Middle frontal gyrus (tissue), 1 donor: ENCODE measurements around the gene HPD.
"Not testable (repeated sequence)": the region's sequence is repeated elsewhere in the genome, so short reads cannot be mapped to it uniquely, and the experiment has no call there.

Experiments used
- DNase-seq: peaks from one replicate; pipeline ENCODE4 v3.0.0-alpha.2; 2015; ENCODE audit warnings: low spot score; ENCODE audit errors: extremely low spot score

The HPD gene

GRCh38 chr12:121799842-121800693 is 58.6 kb downstream of the HPD start:
- DNase-seq = no peak

- DNase-seq = no peak
Measured at GRCh38 chr12:121799156-121799841, 59.4 kb downstream of the HPD start.

- no peak for DNase-seq
Measured at GRCh38 chr12:121798787-121799155, 59.9 kb downstream of the HPD start.

GRCh38 chr12:121797937-121798786 is 60.5 kb downstream of the HPD start:
- no peak for DNase-seq

- DNase-seq = peak; percentile 44
Measured at GRCh38 chr12:121796855-121797751, 61.6 kb downstream of the HPD start.

GRCh38 chr12:121795034-121795968 is 63.4 kb downstream of the HPD start:
- DNase-seq = peak; percentile 65

GRCh38 chr12:121794534-121795033 is 64.1 kb downstream of the HPD start:
- DNase-seq = no peak

- DNase-seq = peak; percentile 84
Measured at GRCh38 chr12:121793838-121794533, 64.7 kb downstream of the HPD start.

GRCh38 chr12:121793440-121793837 is 65.2 kb downstream of the HPD start, which contains the start of gene RHOF:
Gene RHOF (minus strand): TSS chr12:121793688. CDS start chr12:121793633, 55 bp downstream.
- DNase-seq = no peak

GRCh38 chr12:121792607-121793439 is 65.8 kb downstream of the HPD start:
- DNase-seq = no peak

GRCh38 chr12:121791671-121792551 is 66.7 kb downstream of the HPD start:
- no peak for DNase-seq

GRCh38 chr12:121790785-121791184 is 67.9 kb downstream of the HPD start:
- not testable (repeated sequence) for DNase-seq

- no peak for DNase-seq
Measured at GRCh38 chr12:121789800-121790728, 68.6 kb downstream of the HPD start.
